GM18498 (cell line): ENCODE measurements around the gene NDUFA12.

Experiments
- ATAC-seq: cut with Tn5 transposase; IDR thresholded peaks from one replicate; pipeline ENCODE4 v1.9.1; 2021; ENCODE audit warnings: mild to moderate bottlenecking, moderate library complexity; ENCODE audit not compliant: unreplicated experiment

Gene NDUFA12

GRCh38 chr12:94982456-94982855 is 21.0 kb downstream of the NDUFA12 start:
- no peak for ATAC-seq

DNA sequence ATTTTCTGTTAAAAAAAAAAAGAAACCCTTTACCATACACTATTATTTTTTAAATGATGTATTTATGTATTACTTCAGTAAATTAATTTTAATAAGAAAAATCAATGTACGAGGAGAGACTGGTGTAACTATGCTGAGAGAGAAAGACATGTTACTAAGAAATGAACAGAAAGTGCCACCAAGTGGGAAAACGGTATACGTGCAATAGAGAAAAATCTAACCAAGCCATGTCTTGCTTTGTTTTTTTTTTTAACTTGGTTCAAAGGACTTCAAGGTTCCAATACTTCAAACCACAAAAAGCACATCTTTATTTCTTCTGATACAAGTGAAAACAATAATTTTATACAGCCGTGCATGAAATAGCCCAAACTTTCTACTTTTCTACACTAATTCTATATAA is 22.9 kb downstream of the NDUFA12 start:
- ATAC-seq, result no peak

- no peak for ATAC-seq
These were observed 23.6 kb downstream of the NDUFA12 start for GRCh38 chr12:94979941-94980340.

DNA sequence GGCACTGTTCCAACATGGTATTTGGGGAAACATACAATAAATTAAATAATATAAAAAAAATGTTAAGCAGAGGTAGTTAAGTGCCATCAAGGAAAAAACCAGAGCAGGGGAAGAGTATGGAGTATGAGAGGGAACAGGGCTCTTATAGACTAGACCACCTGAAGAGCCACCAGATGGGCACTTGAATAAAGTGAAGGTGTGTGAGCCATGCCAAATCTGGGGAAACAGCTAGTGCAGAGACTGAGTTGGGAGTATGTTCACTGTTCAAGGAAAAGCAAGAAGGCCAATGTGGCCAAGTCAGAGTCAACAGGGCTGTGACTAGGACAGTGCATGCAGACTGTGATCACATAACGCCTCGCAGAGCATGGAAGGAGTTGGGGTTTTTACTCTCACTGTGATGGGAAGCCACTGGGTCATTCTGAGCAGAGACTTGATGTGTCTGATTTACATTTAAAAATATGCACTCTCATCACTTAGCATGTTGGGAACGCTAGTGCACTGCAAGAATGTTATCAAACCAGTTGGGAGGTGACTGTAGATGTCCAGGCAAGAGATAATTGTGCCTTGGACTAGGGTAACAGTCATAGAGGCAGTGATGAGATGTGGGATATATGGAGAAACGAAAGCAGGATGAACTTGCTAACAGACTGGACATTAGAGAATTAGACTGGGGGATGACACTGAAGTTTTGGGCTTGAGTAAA is 25.6 kb downstream of the NDUFA12 start:
- no peak for ATAC-seq

DNA sequence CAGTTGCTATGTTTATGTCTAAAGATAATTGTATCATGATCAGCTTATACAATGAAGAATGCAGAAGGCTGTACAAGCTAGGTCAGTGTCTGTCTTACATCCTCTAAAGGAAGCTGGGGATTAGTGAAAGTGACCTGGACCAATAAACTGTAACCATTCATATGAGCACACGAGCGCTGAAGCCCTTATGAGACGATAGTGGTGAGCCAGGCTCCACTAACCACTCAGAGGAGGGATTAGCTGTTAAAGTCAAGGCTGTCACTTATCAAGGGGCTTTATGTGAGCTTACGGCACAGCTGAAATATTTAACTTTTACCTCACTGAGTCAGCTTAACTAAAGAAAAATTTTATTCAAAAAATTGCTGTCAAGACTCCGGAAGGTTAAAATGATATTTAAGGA is 30.3 kb downstream of the NDUFA12 start:
- no peak for ATAC-seq

GRCh38 chr12:94972795-94973194 is 30.7 kb downstream of the NDUFA12 start:
- no peak for ATAC-seq

GRCh38 chr12:94971923-94972322 is 31.6 kb downstream of the NDUFA12 start:
- no peak for ATAC-seq

DNA sequence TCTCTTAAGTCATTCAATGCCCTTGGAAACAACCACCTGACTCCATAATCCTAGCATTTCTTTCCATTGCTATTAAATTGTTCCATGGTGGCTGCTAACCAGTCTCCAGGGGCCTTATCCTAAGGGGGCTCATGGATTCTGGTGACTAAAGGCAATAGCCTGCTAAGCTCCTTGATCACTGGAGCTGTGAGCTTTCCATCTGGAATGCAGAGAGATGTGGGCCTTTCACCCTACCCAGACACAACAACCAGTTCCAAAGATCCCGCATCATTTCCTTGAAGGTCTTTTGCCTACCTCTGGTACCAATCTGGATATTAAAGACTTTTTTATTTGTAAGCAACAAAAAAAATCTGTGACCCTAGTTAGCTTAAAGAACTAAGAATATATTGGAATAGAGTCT is 32.9 kb downstream of the NDUFA12 start:
- ATAC-seq, result no peak

DNA sequence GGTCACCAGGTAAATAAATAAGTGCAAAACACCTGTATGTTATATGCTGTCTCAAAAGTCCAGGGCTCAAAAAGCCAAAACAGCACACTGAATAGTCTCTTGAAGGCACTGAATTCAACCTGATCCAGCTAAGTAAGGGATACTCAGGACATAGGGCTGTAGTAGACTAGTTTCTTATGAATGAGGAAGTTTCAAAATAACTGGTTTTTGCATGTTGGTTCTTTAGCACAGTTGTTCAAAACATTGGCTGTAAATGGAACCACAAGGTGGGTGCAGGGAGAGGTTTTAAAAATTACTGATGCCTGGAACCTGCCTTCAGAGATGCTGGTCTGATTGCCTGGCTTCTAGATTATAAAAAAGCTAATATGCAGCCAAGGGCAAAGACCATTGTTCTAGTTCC is 34.1 kb downstream of the NDUFA12 start:
- peak; percentile 73 for ATAC-seq

- no peak for ATAC-seq
These were observed 37.4 kb downstream of the NDUFA12 start for GRCh38 chr12:94965982-94966630.

DNA sequence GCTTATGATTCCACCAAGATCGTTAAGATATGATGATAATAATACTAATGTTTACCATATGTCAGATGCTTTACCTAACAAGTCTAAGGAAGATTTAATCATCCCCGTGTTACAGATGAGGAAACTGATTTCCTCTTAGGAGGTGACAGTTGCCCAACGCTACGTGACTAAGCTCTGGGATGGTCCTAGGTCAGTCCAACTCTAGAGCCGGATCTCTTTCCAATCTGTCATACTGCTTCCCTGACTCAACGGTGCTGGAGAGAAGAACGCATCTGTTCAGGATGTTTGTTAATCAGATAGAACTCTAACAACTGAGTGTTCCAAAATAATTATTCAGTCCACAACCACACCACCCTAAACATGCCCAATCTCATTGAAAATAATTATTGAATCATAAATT is 39.8 kb downstream of the NDUFA12 start:
- ATAC-seq, result no peak

GRCh38 chr12:94962670-94963069 is 40.8 kb downstream of the NDUFA12 start:
- ATAC-seq, result no peak

DNA sequence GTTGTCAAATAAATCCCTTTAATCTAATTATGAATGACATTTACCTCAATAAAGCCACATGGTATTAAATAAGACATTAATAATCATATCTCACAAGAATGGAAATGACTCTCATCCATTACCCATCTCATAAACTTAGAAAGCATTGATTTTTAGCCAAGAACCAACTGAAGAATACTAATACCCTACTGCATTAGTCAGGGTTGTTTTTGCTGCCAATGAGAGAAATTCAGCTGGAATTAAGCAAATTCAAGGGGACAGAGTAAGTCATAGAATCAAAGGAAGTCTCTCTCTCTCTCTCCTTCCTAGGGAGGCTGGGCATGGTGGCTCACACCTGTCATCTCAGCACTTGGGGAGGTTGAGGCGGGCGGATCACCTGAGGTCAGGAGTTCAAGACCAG is 41.6 kb downstream of the NDUFA12 start:
- ATAC-seq, result no peak

- ATAC-seq, result no peak
These were observed 42.2 kb downstream of the NDUFA12 start for GRCh38 chr12:94961256-94961824.

GRCh38 chr12:94957006-94957405 is 46.5 kb downstream of the NDUFA12 start:
- ATAC-seq, result no peak

- no peak for ATAC-seq
These were observed 48.4 kb downstream of the NDUFA12 start for GRCh38 chr12:94954948-94955592.

DNA sequence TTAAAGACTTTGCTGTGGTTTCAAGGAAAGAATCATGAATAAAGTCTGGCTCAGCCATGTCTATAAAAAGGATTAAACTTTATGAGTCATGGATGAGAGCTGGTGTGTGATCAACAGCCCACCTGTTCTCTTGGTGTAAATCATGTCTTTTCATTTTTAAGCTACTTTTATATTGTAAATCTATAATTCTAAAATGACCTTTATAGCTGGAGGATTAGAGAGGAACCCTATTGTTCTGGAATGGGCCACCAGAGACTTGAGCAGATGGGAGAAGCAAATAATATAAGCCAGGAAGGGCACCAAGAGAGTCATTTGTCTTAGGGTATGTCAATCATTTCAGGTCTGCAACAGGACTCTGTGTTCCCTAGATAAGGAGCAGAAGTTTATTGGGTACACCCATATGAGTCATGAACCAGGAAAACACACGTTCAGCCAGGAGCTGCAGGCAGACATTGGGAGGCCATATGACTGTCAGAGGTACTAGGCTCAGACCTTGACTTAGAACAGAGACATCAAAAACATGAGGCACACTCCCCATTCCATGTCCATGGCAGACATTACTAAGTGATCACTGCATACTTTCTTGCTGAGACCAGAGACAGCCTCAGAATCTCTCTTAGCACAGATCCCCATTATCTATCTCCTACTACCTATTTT is 49.3 kb downstream of the NDUFA12 start:
- ATAC-seq, result no peak

GRCh38 chr12:94952325-94952724 is 51.2 kb downstream of the NDUFA12 start:
- no peak for ATAC-seq

GRCh38 chr12:94951071-94951934 is 52.2 kb downstream of the NDUFA12 start:
- no peak for ATAC-seq

GRCh38 chr12:94948232-94948810 is 55.2 kb downstream of the NDUFA12 start:
- ATAC-seq, result no peak
